Neural cell (in vitro differentiated cells): ENCODE measurements around the gene POU6F2. TPM values are rescaled to one million over a fixed set of nuclear protein-coding genes. Genes with fewer than 3 reads are reported as not detected.

Experiments used
- H2AFZ ChIP-seq: fragments of 200-600, 300-800 bp; sonication (generic), shearing (Covaris generic); 2 replicates; pipeline ENCODE4 v1.6.0; 2014; ENCODE audit warnings: low read depth, mild to moderate bottlenecking, antibody characterized with exemption, low read length, moderate library complexity
- H3F3A ChIP-seq: fragments of 200-600 bp; shearing (Covaris generic); 2 replicates; pipeline ENCODE4 v1.6.1; 2016; ENCODE audit warnings: mild to moderate bottlenecking, moderate library complexity, mixed read lengths, antibody characterized with exemption, low read length; ENCODE audit not compliant: insufficient read depth, poor library complexity, severe bottlenecking
- H3K27ac ChIP-seq: fragments of 200-600, 300-800 bp; sonication (generic), shearing (Covaris generic); 2 replicates; pipeline ENCODE4 v1.5.1; 2014; ENCODE audit warnings: mild to moderate bottlenecking, low read length, moderate library complexity
- H3K27me3 ChIP-seq: fragments of 300-800, 200-600 bp; sonication (generic), shearing (Covaris generic); 2 replicates; pipeline ENCODE4 v1.6.0; 2014; ENCODE audit warnings: mild to moderate bottlenecking, low read depth, low read length, moderate library complexity; ENCODE audit not compliant: insufficient read depth
- H3K36me3 ChIP-seq: fragments of 300-800, 200-600 bp; sonication (generic), shearing (Covaris generic); 2 replicates; pipeline ENCODE4 v1.5.1; 2014; ENCODE audit warnings: mild to moderate bottlenecking, antibody characterized with exemption, low read length, moderate library complexity; ENCODE audit not compliant: insufficient read depth
- H3K4me2 ChIP-seq: fragments of 300-800, 200-600 bp; sonication (generic), shearing (Covaris generic); 2 replicates; pipeline ENCODE4 v1.6.0; 2014; ENCODE audit warnings: mild to moderate bottlenecking, low read length
- H3K4me3 ChIP-seq: fragments of 300-800, 200-600 bp; sonication (generic), shearing (Covaris generic); 2 replicates; pipeline ENCODE4 v1.5.1; 2014; ENCODE audit warnings: mild to moderate bottlenecking, low read length, moderate library complexity
- H3K79me2 ChIP-seq: fragments of 200-600 bp; shearing (Covaris generic); replicated peaks from 2 replicates; pipeline ENCODE4 v1.6.0; 2014; ENCODE audit warnings: mild to moderate bottlenecking, low read length, moderate library complexity; ENCODE audit not compliant: insufficient read depth
- H3K9ac ChIP-seq: fragments of 300-800, 200-600 bp; sonication (generic), shearing (Covaris generic); 2 replicates; pipeline ENCODE4 v1.6.1; 2016; ENCODE audit warnings: mild to moderate bottlenecking, low read length, mixed read lengths
- H3K9me2 ChIP-seq: fragments of 200-600 bp; shearing (Covaris generic); 2 replicates; pipeline ENCODE4 v1.6.1; 2016; ENCODE audit warnings: mild to moderate bottlenecking, low read length, mixed read lengths; ENCODE audit not compliant: insufficient read depth
- H3K9me3 ChIP-seq: fragments of 200-600, 300-800 bp; sonication (generic), shearing (Covaris generic); 2 replicates; pipeline ENCODE4 v1.6.1; 2016; ENCODE audit warnings: mild to moderate bottlenecking, mixed run types, low read length, moderate library complexity, mixed read lengths
- H4K20me1 ChIP-seq: fragments of 200-600 bp; shearing (Covaris generic); 2 replicates; pipeline ENCODE4 v1.6.1; 2016; ENCODE audit warnings: mild to moderate bottlenecking, mixed run types; ENCODE audit not compliant: insufficient read depth
- CTCF ChIP-seq: fragments of 450-650 bp; IDR thresholded peaks from 2 replicates; pipeline ENCODE4 v1.5.1; 2014; ENCODE audit warnings: antibody characterized with exemption, mild to moderate bottlenecking, moderate library complexity; ENCODE audit not compliant: poor library complexity, severe bottlenecking
- EP300 ChIP-seq: fragments of 450-650 bp; conservative IDR thresholded peaks from 2 replicates; pipeline ENCODE4 v1.6.1; 2014; ENCODE audit warnings: antibody characterized with exemption, mild to moderate bottlenecking, moderate library complexity; ENCODE audit not compliant: poor library complexity, severe bottlenecking
- EZH2 ChIP-seq: fragments of 200-600, 300-800 bp; shearing (Covaris generic), sonication (generic); IDR thresholded peaks from 2 replicates; pipeline ENCODE4 v1.6.1; 2014; ENCODE audit warnings: antibody characterized with exemption, low read length, borderline replicate concordance, mild to moderate bottlenecking; ENCODE audit not compliant: insufficient read depth, poor library complexity, severe bottlenecking
- MXI1 ChIP-seq: fragments of 450-650 bp; conservative IDR thresholded peaks from 2 replicates; pipeline ENCODE4 v1.6.1; 2014; ENCODE audit warnings: antibody characterized with exemption, mild to moderate bottlenecking; ENCODE audit not compliant: poor library complexity, severe bottlenecking
- POLR2AphosphoS5 ChIP-seq: IDR thresholded peaks from 2 replicates; pipeline ENCODE4 v1.6.1; 2012
- RAD21 ChIP-seq: fragments of 450-650 bp; conservative IDR thresholded peaks from 2 replicates; pipeline ENCODE4 v1.6.1; 2014; ENCODE audit warnings: antibody characterized with exemption, mild to moderate bottlenecking, moderate library complexity
- REST ChIP-seq: IDR thresholded peaks from 2 replicates; pipeline ENCODE4 v1.6.1; 2012; ENCODE audit warnings: borderline replicate concordance
- SMC3 ChIP-seq: fragments of 450-650 bp; conservative IDR thresholded peaks from 2 replicates; pipeline ENCODE4 v1.6.1; 2014; ENCODE audit warnings: antibody characterized with exemption, mild to moderate bottlenecking, moderate library complexity; ENCODE audit not compliant: poor library complexity
- TAF1 ChIP-seq: IDR thresholded peaks from 2 replicates; pipeline ENCODE4 v1.6.1; 2012; ENCODE audit warnings: low read depth
- polyA plus RNA-seq: library from polyadenylated mRNA; depleted of rRNA; stranded (reverse); fragments of >200 nt; gene quantifications from 2 replicates; pipeline ENCODE4 v1.2.3, GENCODE V29; 2014

POU6F2 gene
- polyA plus RNA-seq, 1 donor from 2014 or later: 2.8 TPM

GRCh38 chr7:39410582-39410981 lies 432.9 kb downstream of the POU6F2 start:
- Histone ChIP-seq H2AFZ (no peak overlapping the region), H3K9me2 (no peaks in the 10 kb centered on the region), H3K27ac (no peak overlapping the region), H3K79me2 (no peaks in the 10 kb centered on the region), H3K27me3 (peaks cover 15% of the 10 kb centered on the region), H3K36me3 (no peaks in the 10 kb centered on the region), H4K20me1 (no peaks in the 10 kb centered on the region), H3K4me3 (no peak overlapping the region), H3K9ac (no peak overlapping the region), H3K4me2 (no peak overlapping the region), H3K9me3 (no peaks in the 10 kb centered on the region), H3F3A (no peaks in the 10 kb centered on the region)
- no peak for TF ChIP-seq TAF1
- TF ChIP-seq CTCF: no peak
- no peak for TF ChIP-seq POLR2AphosphoS5
- no peak for TF ChIP-seq EP300
- TF ChIP-seq MXI1: no peak
- no peak for TF ChIP-seq SMC3
- no peak for TF ChIP-seq EZH2
- TF ChIP-seq RAD21: no peak
- TF ChIP-seq REST: no peak

- Histone ChIP-seq H4K20me1 (no peaks in the 10 kb centered on the region), H3K27ac (no peak overlapping the region), H2AFZ (no peak overlapping the region), H3K9ac (no peak overlapping the region), H3K4me3 (peak overlapping the region; percentile 60), H3K9me3 (no peaks in the 10 kb centered on the region), H3K27me3 (peaks cover 15% of the 10 kb centered on the region), H3K9me2 (no peaks in the 10 kb centered on the region), H3K4me2 (peak overlapping the region; percentile 3), H3F3A (no peaks in the 10 kb centered on the region), H3K36me3 (no peaks in the 10 kb centered on the region), H3K79me2 (no peaks in the 10 kb centered on the region)
- TF ChIP-seq SMC3 (no peak), CTCF (no peak), EZH2 (no peak), POLR2AphosphoS5 (no peak), RAD21 (no peak), EP300 (no peak), REST (no peak), MXI1 (no peak), TAF1 (no peak)
Measured at GRCh38 chr7:39413636-39414223, 436.0 kb downstream of the POU6F2 start.
